Spleen (tissue), 11 donors: ENCODE measurements around the gene PSMD2. TPM values are rescaled to one million over a fixed set of nuclear protein-coding genes. Genes with fewer than 3 reads are reported as not detected.

Experiments
- DNase-seq: peaks from one replicate; pipeline ENCODE4 v3.0.0-alpha.2; 2020
- H3K27ac ChIP-seq, 8 donors: fragments of 200-600 bp; sonication (generic) in 7 of 8; 1 replicate in 4 of 8; 2 replicates in 4 of 8; pipeline versions ENCODE4 v1.5.0 to v1.8.0; 2016 to 2021; ENCODE audit warnings: inconsistent platforms in 4 of 8, mild to moderate bottlenecking in 4 of 8, moderate library complexity in 1 of 8
- H3K27me3 ChIP-seq, 7 donors: fragments of 200-600 bp; sonication (generic) in 6 of 7; replicated peaks in 1 of 7; 1 replicate in 4 of 7; 2 replicates in 3 of 7; pipeline versions ENCODE4 v1.5.0 to v1.8.0; 2016 to 2021; ENCODE audit warnings: inconsistent platforms in 3 of 7, mild to moderate bottlenecking in 1 of 7
- H3K36me3 ChIP-seq, 6 donors: fragments of 200-600 bp; sonication (generic) in 5 of 6; 1 replicate in 4 of 6; 2 replicates in 2 of 6; pipeline versions ENCODE4 v1.5.0 to v1.8.0; 2016 to 2021; ENCODE audit warnings: inconsistent platforms in 2 of 6
- H3K4me1 ChIP-seq, 6 donors: fragments of 200-600 bp; sonication (generic) in 5 of 6; 1 replicate in 3 of 6; 2 replicates in 3 of 6; pipeline versions ENCODE4 v1.5.0 to v1.8.0; 2016 to 2021; ENCODE audit warnings: inconsistent platforms in 3 of 6
- H3K4me3 ChIP-seq, 8 donors: fragments of 200-600 bp; sonication (generic) in 7 of 8; 1 replicate in 4 of 8; 2 replicates in 4 of 8; pipeline versions ENCODE4 v1.5.0 to v1.8.0; 2016 to 2021; ENCODE audit warnings: inconsistent platforms in 4 of 8, mild to moderate bottlenecking in 4 of 8, moderate library complexity in 2 of 8
- H3K9me3 ChIP-seq, 8 donors: fragments of 200-600 bp; sonication (generic) in 7 of 8; 1 replicate in 4 of 8; 2 replicates in 4 of 8; pipeline versions ENCODE4 v1.5.0 to v1.8.0; 2016 to 2021; ENCODE audit warnings: inconsistent platforms in 4 of 8
- CTCF ChIP-seq, 11 experiments: fragments of 200-600 bp in 7 of 11; fragments of 450-650 bp in 4 of 11; sonication (generic) in 4 of 11; IDR thresholded peaks in 8 of 11; conservative IDR thresholded peaks in 3 of 11; 1 replicate in 7 of 11; 2 replicates in 4 of 11; pipeline versions ENCODE4 v1.4.0 to v1.8.0; 2016 to 2021; ENCODE audit warnings: antibody characterized with exemption in 11 of 11, inconsistent platforms in 4 of 11, mild to moderate bottlenecking in 1 of 11
- POLR2A ChIP-seq, 3 donors: fragments of 450-650 bp; IDR thresholded peaks; one replicate each; pipeline ENCODE4 v1.5.1; 2017; ENCODE audit warnings: antibody characterized with exemption in 3 of 3, mild to moderate bottlenecking in 1 of 3
- POLR2AphosphoS5 ChIP-seq, 3 donors: sonication (generic); formaldehyde crosslinking; IDR thresholded peaks; one replicate each; pipeline ENCODE4 v1.5.1; 2017; ENCODE audit warnings: antibody characterized with exemption in 3 of 3
- WGBS, 5 donors: extraction: QIAGEN DNeasy Blood & Tissue Kit in 3 of 5; methylation state at CpG; one replicate each; pipeline versions ENCODE4 v1.1.5 to v1.1.7; 2013 to 2018; 5-methylcytosine and 5-hydroxymethylcytosine counted together
- intact Hi-C: fragments of 100-400 bp; cut with DNase I; formaldehyde crosslinking; loops from one replicate; pipeline ENCODE4 v1.15.0; 2023; ENCODE audit warnings: low total_unique reads
- polyA plus RNA-seq, 3 donors: library from polyadenylated mRNA; stranded (reverse); fragments of 200-250 nt; gene quantifications; one replicate each; pipeline ENCODE4 v1.2.1, GENCODE V29; 2013
- total RNA-seq, 7 donors: library from RNA; depleted of rRNA in 3 of 7; stranded (reverse); fragments of >200 nt in 3 of 7; fragmentation: NEBNext Ultra II Directional in 4 of 7; extraction: Animal tissue kit (Norgen Biotek cat#: 25700) in 4 of 7; gene quantifications; one replicate each; pipeline versions ENCODE4 v1.1.0 to v1.2.1, GENCODE V29; 2016 to 2021
- donor health status: healthy with polysubstance abuse.
- donor health status: DM: no; HTN: no; CAD: no; lungs with moderate emphysema.
- donor health status: DM: no; HTN: no; CAD: no.
- donor health status: Bipolar disorder and iron deficiency.
- donor health status: healthy.
- donor health status: DM: no; HTN: no; CAD: no.
- donor health status: DM: yes; HTN: yes; CAD: no.

PSMD2 gene
- total and polyA plus RNA-seq, 10 donors, result 53.8 to 191 (median 135) TPM

GRCh38 chr3:184320104-184320445 is 21.0 kb downstream of the PSMD2 start:
- H3K4me3 ChIP-seq, result peak overlapping the region in 3 of 8 donors; percentile 17 to 53 (median 24)
- peaks cover 20 to 77% (median 63%) of the 10 kb centered on the region in 6 donors for H3K4me1 ChIP-seq
- no peaks in the 10 kb centered on the region for H3K27me3 ChIP-seq
- TF ChIP-seq POLR2AphosphoS5 (IDR thresholded peaks at IDR 0.05) (peak; percentile 62 to 70 (median 70)), POLR2A (IDR thresholded peaks at IDR 0.05) (no peak)
- H3K27ac ChIP-seq, result peak overlapping the region in 7 of 8 donors; percentile 63 to 97 (median 84)
- DNase-seq, result peak; percentile 93
- H3K9me3 ChIP-seq, result no peaks in the 10 kb centered on the region
- intact Hi-C loops, result no loop called here
- WGBS, 5 donors, result 16 to 30% (median 22%) methylated on average over 2 to 4 of the region's 4 CpGs
- peaks cover 5 to 94% (median 73%) of the 10 kb centered on the region in 6 donors for H3K36me3 ChIP-seq

- peaks cover 5 to 100% (median 89%) of the 10 kb centered on the region in 6 donors for H3K36me3 ChIP-seq
- peaks cover 12 to 61% (median 47%) of the 10 kb centered on the region in 6 donors for H3K4me1 ChIP-seq
- 76 to 93% (median 82%) methylated on average over 5 of the region's 5 CpGs for WGBS, 5 donors
- TF ChIP-seq POLR2A (IDR thresholded peaks at IDR 0.05) (no peak), POLR2AphosphoS5 (IDR thresholded peaks at IDR 0.05) (peak in 1 of 3 donors; percentile 57)
- H3K27ac ChIP-seq, result peak overlapping the region in 3 of 8 donors; percentile 55 to 97 (median 89)
- no peaks in the 10 kb centered on the region for H3K27me3 ChIP-seq
- intact Hi-C loops, result no loop called here
- no peak overlapping the region for H3K4me3 ChIP-seq
- no peak for DNase-seq
- H3K9me3 ChIP-seq, result no peaks in the 10 kb centered on the region
Observed at GRCh38 chr3:184321666-184322065, 22.6 kb downstream of the PSMD2 start.

- no peak for DNase-seq
Observed at GRCh38 chr3:184322731-184323487, 23.9 kb downstream of the PSMD2 start.

GRCh38 chr3:184323696-184324095 is 24.7 kb downstream of the PSMD2 start:
- H3K36me3 ChIP-seq, result peaks cover 5 to 100% (median 91%) of the 10 kb centered on the region in 6 donors
- H3K9me3 ChIP-seq, result no peaks in the 10 kb centered on the region
- DNase-seq, result no peak
- H3K27ac ChIP-seq, result no peak overlapping the region
- H3K4me1 ChIP-seq, result peaks cover 0 to 41% (median 27%) of the 10 kb centered on the region in 6 donors
- intact Hi-C loops, result no loop called here
- no peak overlapping the region for H3K4me3 ChIP-seq
- 89 to 94% (median 93%) methylated on average over 8 of the region's 8 CpGs for WGBS, 5 donors
- H3K27me3 ChIP-seq, result no peaks in the 10 kb centered on the region
- TF ChIP-seq POLR2AphosphoS5 (IDR thresholded peaks at IDR 0.05) (no peak), POLR2A (IDR thresholded peaks at IDR 0.05) (no peak)

More at GRCh38 chr3:184322731-184323487, 23.9 kb downstream of the PSMD2 start:
- no peak overlapping the region for H3K4me3 ChIP-seq
- TF ChIP-seq POLR2AphosphoS5 (IDR thresholded peaks at IDR 0.05), result peak in 2 of 3 donors; percentile 34 to 60
- TF ChIP-seq POLR2A (IDR thresholded peaks at IDR 0.05), result no peak
- WGBS, 5 donors, result 78 to 92% (median 87%) methylated on average over 18 to 20 of the region's 20 CpGs
- peak overlapping the region in 5 of 8 donors; percentile 11 to 97 (median 55) for H3K27ac ChIP-seq
- peaks cover under 1 to 49% (median 35%) of the 10 kb centered on the region in 6 donors for H3K4me1 ChIP-seq
- intact Hi-C loops, result no loop called here
- peaks cover 5 to 100% (median 90%) of the 10 kb centered on the region in 6 donors for H3K36me3 ChIP-seq
- no peaks in the 10 kb centered on the region for H3K27me3 ChIP-seq
- H3K9me3 ChIP-seq, result no peaks in the 10 kb centered on the region

- intact Hi-C loops, result no loop called here
- peaks cover 0 to 25% (median 15%) of the 10 kb centered on the region in 6 donors for H3K4me1 ChIP-seq
- no peak overlapping the region for H3K27ac ChIP-seq
- DNase-seq, result no peak
- WGBS, 5 donors, result 92 to 98% (median 96%) methylated on average over 13 of the region's 13 CpGs
- peaks cover 12 to 100% (median 100%) of the 10 kb centered on the region in 6 donors for H3K36me3 ChIP-seq
- H3K9me3 ChIP-seq, result no peaks in the 10 kb centered on the region
- no peaks in the 10 kb centered on the region for H3K27me3 ChIP-seq
- no peak for TF ChIP-seq POLR2A (IDR thresholded peaks at IDR 0.05)
- peak; percentile 31 to 57 (median 35) for TF ChIP-seq POLR2AphosphoS5 (IDR thresholded peaks at IDR 0.05)
- no peak overlapping the region for H3K4me3 ChIP-seq
Observed at GRCh38 chr3:184325269-184325668, 26.2 kb downstream of the PSMD2 start.

GRCh38 chr3:184325715-184326369 is 26.8 kb downstream of the PSMD2 start:
- Histone ChIP-seq H3K9me3 (no peaks in the 10 kb centered on the region), H3K4me1 (peaks cover 0 to 19% (median 9%) of the 10 kb centered on the region in 6 donors), H3K4me3 (no peak overlapping the region), H3K27ac (no peak overlapping the region), H3K36me3 (peaks cover 12 to 100% (median 100%) of the 10 kb centered on the region in 6 donors), H3K27me3 (no peaks in the 10 kb centered on the region)
- TF ChIP-seq CTCF (IDR thresholded peaks at IDR 0.05 in 8 of 11, conservative IDR thresholded peaks at IDR 0.05 in 3 of 11) (no peak), POLR2AphosphoS5 (IDR thresholded peaks at IDR 0.05) (peak in 1 of 3 donors; percentile 0)
- DNase-seq, result no peak
- WGBS, 5 donors, result 81 to 89% (median 84%) methylated on average over 6 of the region's 6 CpGs
- intact Hi-C loops, result no loop called here
